ENCODE data around the gene NACC2. TPM values are rescaled to one million over a fixed set of nuclear protein-coding genes. Genes with fewer than 3 reads are reported as not detected.
A peak's percentile ranks its signal among the peaks of the same experiment; 100 is the strongest.

Gene NACC2
- polyA plus RNA-seq, 3 donors: 8.7 to 9.3 (median 9.1) TPM

DNA sequence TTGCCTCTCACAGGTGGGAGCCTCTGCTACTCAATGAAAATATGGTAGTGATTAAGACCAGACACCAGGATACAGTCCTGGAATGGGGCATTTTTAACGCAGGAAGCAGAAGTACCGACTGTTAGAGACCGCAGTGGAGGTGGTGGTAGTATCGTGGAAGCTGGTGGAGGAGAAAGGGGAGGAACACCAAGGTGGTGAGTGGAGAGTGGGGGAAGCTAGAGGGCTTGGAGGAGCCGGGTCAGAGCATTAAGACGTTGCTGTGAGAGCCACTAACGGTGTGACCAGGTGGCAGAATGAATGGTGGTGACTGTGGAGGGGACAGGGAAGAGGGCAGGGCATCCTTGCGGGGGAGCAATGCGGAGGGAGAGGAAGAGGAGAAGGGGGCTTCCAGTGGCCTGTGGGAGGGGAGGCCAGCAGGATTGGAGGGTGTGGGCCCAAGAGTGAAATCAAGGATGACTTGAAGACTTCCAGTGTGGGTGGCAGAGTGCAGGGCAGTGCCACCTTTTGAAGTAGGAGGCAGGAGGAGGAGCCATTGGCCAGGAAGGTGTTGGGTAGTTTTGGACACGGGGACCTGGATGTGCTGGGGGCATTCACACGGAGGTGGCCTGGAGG is 132.3 kb downstream of the NACC2 start:
- no peak for DNase-seq

- DNase-seq: no peak
Observed at GRCh38 chr9:135961811-135962695, 133.0 kb downstream of the NACC2 start.

DNA sequence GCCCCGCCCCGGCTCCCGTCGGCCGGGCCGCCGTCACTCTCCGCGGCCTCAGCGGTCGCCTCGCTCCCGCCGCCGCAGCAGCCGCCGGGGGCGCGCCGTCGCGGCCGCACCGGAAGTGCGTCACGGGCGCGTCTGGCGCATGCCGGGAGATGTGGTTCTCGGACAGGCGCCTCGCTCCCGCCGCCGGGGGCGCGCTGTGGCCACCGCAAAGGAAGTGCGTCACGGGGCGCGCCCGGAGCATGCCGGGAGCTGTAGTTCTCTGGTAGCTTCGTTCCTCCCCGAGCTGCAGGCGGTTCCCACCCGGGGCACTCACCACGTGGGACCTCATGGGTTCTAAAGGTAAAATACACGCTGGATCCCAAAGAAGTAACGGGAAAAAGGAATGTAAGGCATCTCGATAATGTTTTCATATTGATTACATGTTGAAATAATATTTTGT is 133.8 kb downstream of the NACC2 start, which contains the start of gene UBAC1:
TSS of gene UBAC1 (minus strand) at position 97 of the 439 bp plus-strand sequence. CDS start 211 bp downstream, outside the sequence.
- peak; percentile 92 for DNase-seq

DNA sequence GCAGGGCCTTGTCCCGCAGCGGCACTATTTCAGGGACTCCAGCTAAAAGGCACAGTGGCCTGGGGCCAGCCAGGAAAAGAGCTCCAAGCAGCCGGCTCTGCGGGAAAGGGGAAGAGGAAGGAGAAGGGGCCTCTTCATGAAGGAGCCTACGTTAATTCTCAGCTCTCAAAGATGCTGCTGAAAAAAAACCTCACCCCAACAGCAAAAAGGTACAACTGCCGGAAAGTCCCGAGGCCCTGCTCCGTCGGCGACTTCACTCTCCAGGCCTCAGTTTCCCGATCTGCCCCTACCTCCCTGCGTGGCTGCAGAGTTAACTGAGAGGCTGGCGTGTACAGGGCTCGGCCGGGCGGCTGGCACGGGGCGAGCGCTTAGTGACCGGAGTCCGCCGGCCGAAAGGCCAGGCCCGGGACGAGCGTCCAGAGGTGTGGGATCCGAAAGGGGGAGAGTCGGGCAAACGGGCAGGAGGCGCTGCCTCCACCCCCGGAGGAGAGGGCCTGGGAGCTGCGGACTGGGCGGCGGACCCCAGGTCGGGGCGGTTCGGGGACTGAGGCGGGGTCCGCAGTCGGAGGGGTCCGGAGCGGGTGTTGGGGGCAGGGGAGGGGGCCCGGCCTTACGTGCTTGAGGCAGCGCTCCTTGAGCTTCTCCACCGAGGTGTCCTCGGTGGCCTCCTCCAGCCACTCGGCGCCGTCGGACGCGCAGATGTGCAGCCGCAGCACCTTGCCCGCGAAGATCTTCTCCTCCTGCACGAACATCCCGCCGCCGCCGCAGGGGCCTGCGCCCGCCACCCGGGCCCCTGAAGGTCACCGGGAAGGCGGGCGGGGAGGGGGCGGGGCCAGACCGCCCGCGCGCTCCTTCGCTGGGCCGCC is 134.4 kb downstream of the NACC2 start:
- no peak for DNase-seq

DNA sequence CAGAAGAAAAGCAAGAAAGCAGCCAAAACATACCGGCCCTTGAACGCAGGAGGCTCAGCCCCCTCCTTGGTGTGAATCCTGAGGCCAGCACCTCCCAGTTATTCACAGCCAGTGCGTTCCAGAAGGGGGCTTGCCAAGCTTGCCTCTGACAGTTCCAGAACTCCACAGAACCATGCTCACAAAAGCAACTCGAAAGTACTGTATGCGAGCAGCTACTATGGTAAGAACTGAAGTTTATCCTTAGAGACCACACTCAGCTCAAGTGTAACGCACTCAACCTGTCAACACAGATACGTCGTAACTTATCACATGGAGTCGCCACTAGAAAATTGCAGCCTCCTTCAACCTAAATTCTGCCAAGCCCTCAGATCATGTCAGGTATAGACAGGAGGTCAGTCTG is 135.3 kb downstream of the NACC2 start:
- DNase-seq: no peak

GRCh38 chr9:135958485-135958884 is 136.6 kb downstream of the NACC2 start:
- DNase-seq: no peak

GRCh38 chr9:135957431-135957830 is 137.7 kb downstream of the NACC2 start:
- DNase-seq: no peak

GRCh38 chr9:135956802-135957174 is 138.3 kb downstream of the NACC2 start:
- no peak for DNase-seq

Other genes with a start within 250 kb of the NACC2 start
- gene CAMSAP1, start 187.7 kb downstream of the NACC2 start, polyA plus RNA-seq (ENCODE audit: insufficient read length in 3 of 3): 10 to 100 TPM; 22.0 to 29.0 (median 26.0) TPM
- gene UBAC1, start 133.9 kb downstream of the NACC2 start, polyA plus RNA-seq (ENCODE audit: insufficient read length in 3 of 3): 10 to 100 TPM; 32.7 to 38.1 (median 32.8) TPM
- gene TMEM250, start 23.6 kb upstream of the NACC2 start, polyA plus RNA-seq (ENCODE audit: insufficient read length in 3 of 3): 10 to 100 TPM; 19.9 to 24.5 (median 23.2) TPM
- not detected for gene LHX3, start 109.8 kb upstream of the NACC2 start, polyA plus RNA-seq (ENCODE audit: insufficient read length in 3 of 3)
- gene QSOX2, start 150.5 kb upstream of the NACC2 start, polyA plus RNA-seq (ENCODE audit: insufficient read length in 3 of 3): 10 to 100 TPM; 17.4 to 19.2 (median 18.8) TPM
- gene CCDC187, start 208.8 kb upstream of the NACC2 start, polyA plus RNA-seq (ENCODE audit: insufficient read length in 3 of 3): 1 to 10 TPM; 2.7 to 4.6 (median 3.6) TPM
- gene GPSM1, start 232.2 kb upstream of the NACC2 start, polyA plus RNA-seq (ENCODE audit: insufficient read length in 3 of 3): 10 to 100 TPM; 41.2 to 59.6 (median 46.7) TPM

Measured in renal pelvis (tissue), 4 donors.